Adrenal gland (tissue), 5 donors: Measurements from ENCODE around the gene GAB4.

ENCODE experiments used
- POLR2A ChIP-seq, 2 donors: fragments of 450-650 bp; IDR thresholded peaks; one replicate each; pipeline ENCODE4 v1.6.1; 2017; ENCODE audit warnings: antibody characterized with exemption in 2 of 2, mild to moderate bottlenecking in 2 of 2, moderate library complexity in 1 of 2
- TF ChIP-seq, protein P1 (sequence below), 6 experiments: fragments of 450-650 bp in 4 of 6; fragments of 200-600 bp in 2 of 6; sonication (generic) in 1 of 6; IDR thresholded peaks; 1 replicate in 5 of 6; 2 replicates in 1 of 6; pipeline versions ENCODE4 v1.5.1 to v1.8.0; 2016 to 2021; ENCODE audit warnings: antibody characterized with exemption in 6 of 6, mild to moderate bottlenecking in 2 of 6, moderate library complexity in 1 of 6
- donor health status: DM: no; HTN: no; CAD: no.

DNA sequence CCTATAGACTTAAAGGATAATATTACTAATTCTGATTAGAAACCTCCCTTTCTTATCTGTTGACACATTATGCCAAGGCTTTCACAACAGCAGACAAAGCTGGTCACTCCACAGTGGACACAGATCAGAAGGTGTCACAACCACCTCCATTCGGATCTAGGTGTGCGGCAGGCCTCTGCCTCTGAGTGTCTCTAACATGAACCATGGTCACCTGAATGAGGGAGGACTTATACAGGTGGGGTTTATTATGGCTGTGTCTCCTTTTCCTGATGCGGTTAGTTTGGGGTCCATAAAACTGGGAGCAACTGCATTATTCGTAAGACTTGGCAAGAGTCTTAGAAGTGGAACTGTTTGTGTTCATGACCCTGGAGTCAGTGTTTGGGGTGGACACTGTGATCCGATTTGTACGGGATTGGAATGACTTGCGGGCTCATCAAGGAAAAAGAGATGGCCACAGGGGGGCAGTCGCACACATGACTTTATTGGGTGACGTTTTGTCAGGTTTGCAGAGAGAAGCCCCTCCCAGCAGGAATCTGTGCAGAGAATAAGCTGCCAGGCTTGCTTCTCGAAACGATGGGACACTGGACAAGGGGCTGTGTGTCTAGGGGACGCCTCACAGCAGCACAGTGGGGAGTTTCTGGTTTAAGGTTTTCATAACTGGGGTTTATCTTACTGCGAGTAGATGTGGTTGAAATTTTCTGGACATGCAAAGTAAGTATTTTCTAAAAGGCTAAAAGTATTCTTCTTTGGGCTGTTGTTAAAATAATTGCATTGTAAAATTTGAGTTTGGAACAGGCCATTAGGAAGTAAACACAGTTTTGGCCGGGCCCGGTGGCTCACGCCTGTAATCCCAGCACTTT is 90.6 kb downstream of the GAB4 start:
- TF ChIP-seq, protein P1, sequence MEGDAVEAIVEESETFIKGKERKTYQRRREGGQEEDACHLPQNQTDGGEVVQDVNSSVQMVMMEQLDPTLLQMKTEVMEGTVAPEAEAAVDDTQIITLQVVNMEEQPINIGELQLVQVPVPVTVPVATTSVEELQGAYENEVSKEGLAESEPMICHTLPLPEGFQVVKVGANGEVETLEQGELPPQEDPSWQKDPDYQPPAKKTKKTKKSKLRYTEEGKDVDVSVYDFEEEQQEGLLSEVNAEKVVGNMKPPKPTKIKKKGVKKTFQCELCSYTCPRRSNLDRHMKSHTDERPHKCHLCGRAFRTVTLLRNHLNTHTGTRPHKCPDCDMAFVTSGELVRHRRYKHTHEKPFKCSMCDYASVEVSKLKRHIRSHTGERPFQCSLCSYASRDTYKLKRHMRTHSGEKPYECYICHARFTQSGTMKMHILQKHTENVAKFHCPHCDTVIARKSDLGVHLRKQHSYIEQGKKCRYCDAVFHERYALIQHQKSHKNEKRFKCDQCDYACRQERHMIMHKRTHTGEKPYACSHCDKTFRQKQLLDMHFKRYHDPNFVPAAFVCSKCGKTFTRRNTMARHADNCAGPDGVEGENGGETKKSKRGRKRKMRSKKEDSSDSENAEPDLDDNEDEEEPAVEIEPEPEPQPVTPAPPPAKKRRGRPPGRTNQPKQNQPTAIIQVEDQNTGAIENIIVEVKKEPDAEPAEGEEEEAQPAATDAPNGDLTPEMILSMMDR (IDR thresholded peaks at IDR 0.05), result peak; percentile 37 to 64 (median 59)
- TF ChIP-seq POLR2A (IDR thresholded peaks at IDR 0.05), result no peak
